Forelimb muscle (tissue), 1 donor: ENCODE results near the gene DUOX2. TPM values are rescaled to one million over a fixed set of nuclear protein-coding genes. Genes with fewer than 3 reads are reported as not detected.
"Not testable (repeated sequence)": the region's sequence is repeated elsewhere in the genome, so short reads cannot be mapped to it uniquely, and the experiment has no call there.

Experiments
- DNase-seq: peaks from one replicate; pipeline ENCODE4 v3.0.0-alpha.2; 2013; ENCODE audit warnings: low read depth
- polyA plus RNA-seq: library from polyadenylated mRNA; unstranded; fragments of 120-200 nt; gene quantifications from one replicate; pipeline ENCODE4 v1.2.1, GENCODE V29; 2013; ENCODE audit not compliant: insufficient read length

DUOX2 gene
- polyA plus RNA-seq, 1 donor = 0.04 TPM

- DNase-seq = no peak
Measured at GRCh38 chr15:45100884-45101625, 12.9 kb downstream of the DUOX2 start.

- no peak for DNase-seq
Measured at GRCh38 chr15:45099549-45100165, 14.3 kb downstream of the DUOX2 start.

GRCh38 chr15:45097466-45097865 lies 16.5 kb downstream of the DUOX2 start:
- no peak for DNase-seq

GRCh38 chr15:45095661-45096060 lies 18.3 kb downstream of the DUOX2 start:
- DNase-seq = no peak

GRCh38 chr15:45094358-45094730 lies 19.6 kb downstream of the DUOX2 start:
- DNase-seq = no peak

- DNase-seq = no peak
Measured at GRCh38 chr15:45093622-45094357, 20.2 kb downstream of the DUOX2 start.

- no peak for DNase-seq
Measured at GRCh38 chr15:45093013-45093412, 21.0 kb downstream of the DUOX2 start.

GRCh38 chr15:45091576-45091975 lies 22.4 kb downstream of the DUOX2 start:
- DNase-seq = no peak

GRCh38 chr15:45091161-45091560 lies 22.8 kb downstream of the DUOX2 start:
- DNase-seq = no peak

GRCh38 chr15:45089712-45090373 lies 24.1 kb downstream of the DUOX2 start:
- DNase-seq = no peak

GRCh38 chr15:45088801-45089711 lies 24.9 kb downstream of the DUOX2 start:
- no peak for DNase-seq

- no peak for DNase-seq
Measured at GRCh38 chr15:45087513-45087912, 26.5 kb downstream of the DUOX2 start.

GRCh38 chr15:45084163-45084562 lies 29.8 kb downstream of the DUOX2 start:
- DNase-seq = no peak

GRCh38 chr15:45083223-45083622 lies 30.7 kb downstream of the DUOX2 start:
- DNase-seq = no peak

GRCh38 chr15:45082412-45082811 lies 31.6 kb downstream of the DUOX2 start:
- DNase-seq = not testable (repeated sequence)

GRCh38 chr15:45080593-45080992 lies 33.4 kb downstream of the DUOX2 start:
- not testable (repeated sequence) for DNase-seq

- DNase-seq = not testable (repeated sequence)
Measured at GRCh38 chr15:45079628-45080246, 34.2 kb downstream of the DUOX2 start.

GRCh38 chr15:45079201-45079600 lies 34.8 kb downstream of the DUOX2 start:
- not testable (repeated sequence) for DNase-seq

GRCh38 chr15:45077391-45077790 lies 36.6 kb downstream of the DUOX2 start:
- not testable (repeated sequence) for DNase-seq

GRCh38 chr15:45075440-45076320 lies 38.3 kb downstream of the DUOX2 start:
- not testable (repeated sequence) for DNase-seq
